ENCODE data around the gene SVIL. TPM values are rescaled to one million over a fixed set of nuclear protein-coding genes. Genes with fewer than 3 reads are reported as not detected.

SVIL gene
- total and polyA plus RNA-seq, 2 donors (not counting 1 experiment from before 2014, with no cell fraction given): 0.74 to 0.88 TPM

DNA sequence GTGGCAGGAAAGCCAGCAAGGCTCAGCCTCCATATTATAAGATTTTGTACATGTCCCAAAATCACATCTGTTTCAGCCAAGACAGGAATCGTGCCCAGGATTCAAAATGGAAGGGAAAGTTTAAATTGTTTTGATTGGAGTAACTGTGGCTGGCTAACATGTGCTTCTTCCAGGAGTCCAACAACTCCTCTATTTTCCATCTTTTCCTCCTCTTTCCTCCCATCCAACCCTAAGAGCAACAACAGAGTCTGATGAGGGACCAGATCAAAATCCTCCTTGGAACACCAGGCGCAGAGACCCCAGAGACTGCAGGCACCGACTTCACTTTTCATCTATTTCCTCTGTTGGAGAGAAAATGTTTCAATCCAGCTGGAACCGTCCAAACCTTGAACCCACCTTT is 36.0 kb upstream of the SVIL start:
- no peak overlapping the region for H3K27ac ChIP-seq (ENCODE audit: low read length in 2 of 2)
- no peaks in the 10 kb centered on the region for H3K27me3 Mint-ChIP-seq
- H3K27me3 ChIP-seq (replicated peaks in 1 of 4; ENCODE audit: control extremely low read depth in 1 of 4, control insufficient read depth in 3 of 4, insufficient read depth in 4 of 4, low read length in 3 of 4): no peaks in the 10 kb centered on the region
- no peaks in the 10 kb centered on the region for H3K4me1 ChIP-seq (ENCODE audit: control insufficient read depth in 2 of 2, insufficient read depth in 2 of 2, low read length in 2 of 2)
- H3K9me3 Mint-ChIP-seq (ENCODE audit: insufficient read depth): peaks cover 3% of the 10 kb centered on the region
- H3K4me1 Mint-ChIP-seq: no peaks in the 10 kb centered on the region
- intact Hi-C loops (cut with micrococcal nuclease): no loop called here
- no peak overlapping the region for H3K4me3 ChIP-seq (ENCODE audit: control extremely low read depth in 1 of 5, extremely low read depth in 1 of 5, insufficient read depth in 1 of 5, low read depth in 2 of 5, low read length in 4 of 5)
- CTCF ChIA-PET: no interaction called here
- no peak overlapping the region for H2AFZ ChIP-seq (ENCODE audit: insufficient read depth, low read depth, low read length, poor library complexity, severe bottlenecking)
- WGBS (ENCODE audit: insufficient coverage): 100% methylated on average over 2 of the region's 4 CpGs
- no peaks in the 10 kb centered on the region for H3K36me3 ChIP-seq (replicated peaks in 1 of 2; ENCODE audit: control extremely low read depth in 1 of 2, control insufficient read depth in 1 of 2, extremely low read depth in 1 of 2, insufficient read depth in 2 of 2, low read length in 1 of 2)
- no peak overlapping the region for H3K4me3 Mint-ChIP-seq
- POLR2A ChIA-PET: no interaction called here
- no peaks in the 10 kb centered on the region for H4K20me1 ChIP-seq (ENCODE audit: control insufficient read depth, insufficient read depth, low read length, poor library complexity, severe bottlenecking)
- H3K9ac ChIP-seq (ENCODE audit: low read length): no peak overlapping the region
- H3K9me3 ChIP-seq (ENCODE audit: control extremely low read depth in 1 of 3, control insufficient read depth in 2 of 3, insufficient read depth in 1 of 3, low read length in 2 of 3): peaks cover 1 to 13% (median 3%) of the 10 kb centered on the region in 3 donors
- TF ChIP-seq, protein P1, sequence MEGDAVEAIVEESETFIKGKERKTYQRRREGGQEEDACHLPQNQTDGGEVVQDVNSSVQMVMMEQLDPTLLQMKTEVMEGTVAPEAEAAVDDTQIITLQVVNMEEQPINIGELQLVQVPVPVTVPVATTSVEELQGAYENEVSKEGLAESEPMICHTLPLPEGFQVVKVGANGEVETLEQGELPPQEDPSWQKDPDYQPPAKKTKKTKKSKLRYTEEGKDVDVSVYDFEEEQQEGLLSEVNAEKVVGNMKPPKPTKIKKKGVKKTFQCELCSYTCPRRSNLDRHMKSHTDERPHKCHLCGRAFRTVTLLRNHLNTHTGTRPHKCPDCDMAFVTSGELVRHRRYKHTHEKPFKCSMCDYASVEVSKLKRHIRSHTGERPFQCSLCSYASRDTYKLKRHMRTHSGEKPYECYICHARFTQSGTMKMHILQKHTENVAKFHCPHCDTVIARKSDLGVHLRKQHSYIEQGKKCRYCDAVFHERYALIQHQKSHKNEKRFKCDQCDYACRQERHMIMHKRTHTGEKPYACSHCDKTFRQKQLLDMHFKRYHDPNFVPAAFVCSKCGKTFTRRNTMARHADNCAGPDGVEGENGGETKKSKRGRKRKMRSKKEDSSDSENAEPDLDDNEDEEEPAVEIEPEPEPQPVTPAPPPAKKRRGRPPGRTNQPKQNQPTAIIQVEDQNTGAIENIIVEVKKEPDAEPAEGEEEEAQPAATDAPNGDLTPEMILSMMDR (IDR thresholded peaks at IDR 0.05): no peak
- TF ChIP-seq EZH2 (IDR thresholded peaks at IDR 0.05; ENCODE audit: borderline replicate concordance, insufficient read depth, low read depth, low read length, poor library complexity, severe bottlenecking): no peak
- H3K27ac Mint-ChIP-seq: no peak overlapping the region
- no peak for DNase-seq
- no peak overlapping the region for H3K4me2 ChIP-seq (replicated peaks; ENCODE audit: low read depth, low read length, poor library complexity, severe bottlenecking)
- no peak for ATAC-seq (ENCODE audit: low read depth)
- no peaks in the 10 kb centered on the region for H3K79me2 ChIP-seq (ENCODE audit: control insufficient read depth, insufficient read depth, low read length)

DNA sequence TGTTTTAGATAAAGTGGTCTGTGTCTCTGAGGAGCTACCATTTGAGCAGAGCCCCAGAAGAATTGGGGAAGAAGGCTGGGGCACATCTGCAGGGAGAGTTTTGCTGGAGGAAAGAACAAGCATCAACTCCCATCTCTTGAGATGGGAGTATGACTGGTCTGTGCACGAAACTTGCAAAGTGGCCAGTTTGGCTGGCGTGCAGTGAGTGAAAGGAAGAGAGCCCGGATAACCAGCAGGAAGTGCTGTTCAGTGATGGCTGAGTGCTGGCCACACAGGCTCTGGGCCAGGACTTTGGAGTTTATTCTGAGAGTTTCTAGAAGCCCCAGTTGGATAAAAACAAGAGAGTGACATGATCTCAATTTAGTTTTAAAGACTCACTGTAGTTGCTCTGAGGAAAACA is 34.4 kb upstream of the SVIL start:
- DNase-seq: no peak
- no peak for ATAC-seq (ENCODE audit: low read depth)
- intact Hi-C loops (cut with micrococcal nuclease): no loop called here
- Histone ChIP-seq H3K27ac (ENCODE audit: low read length in 2 of 2) (no peak overlapping the region), H3K79me2 (ENCODE audit: control insufficient read depth, insufficient read depth, low read length) (no peaks in the 10 kb centered on the region), H3K9ac (ENCODE audit: low read length) (no peak overlapping the region), H3K36me3 (replicated peaks in 1 of 2; ENCODE audit: control extremely low read depth in 1 of 2, control insufficient read depth in 1 of 2, extremely low read depth in 1 of 2, insufficient read depth in 2 of 2, low read length in 1 of 2) (no peaks in the 10 kb centered on the region), H4K20me1 (ENCODE audit: control insufficient read depth, insufficient read depth, low read length, poor library complexity, severe bottlenecking) (no peaks in the 10 kb centered on the region), H2AFZ (ENCODE audit: insufficient read depth, low read depth, low read length, poor library complexity, severe bottlenecking) (no peak overlapping the region), H3K9me3 (ENCODE audit: control extremely low read depth in 1 of 3, control insufficient read depth in 2 of 3, insufficient read depth in 1 of 3, low read length in 2 of 3) (peaks cover 0 to 3% (median 0%) of the 10 kb centered on the region in 3 donors), H3K4me1 (ENCODE audit: control insufficient read depth in 2 of 2, insufficient read depth in 2 of 2, low read length in 2 of 2) (no peaks in the 10 kb centered on the region), H3K4me3 (ENCODE audit: control extremely low read depth in 1 of 5, extremely low read depth in 1 of 5, insufficient read depth in 1 of 5, low read depth in 2 of 5, low read length in 4 of 5) (no peak overlapping the region), H3K4me2 (replicated peaks; ENCODE audit: low read depth, low read length, poor library complexity, severe bottlenecking) (no peak overlapping the region), H3K27me3 (replicated peaks in 1 of 4; ENCODE audit: control extremely low read depth in 1 of 4, control insufficient read depth in 3 of 4, insufficient read depth in 4 of 4, low read length in 3 of 4) (no peaks in the 10 kb centered on the region)
- POLR2A ChIA-PET: no interaction called here
- 89% methylated on average over 3 of the region's 3 CpGs for WGBS (ENCODE audit: insufficient coverage)
- Mint-ChIP-seq H3K4me1 (no peaks in the 10 kb centered on the region), H3K27ac (no peak overlapping the region), H3K27me3 (no peaks in the 10 kb centered on the region), H3K9me3 (ENCODE audit: insufficient read depth) (no peaks in the 10 kb centered on the region), H3K4me3 (no peak overlapping the region)
- TF ChIP-seq, protein P1 (IDR thresholded peaks at IDR 0.05): no peak
- TF ChIP-seq EZH2 (IDR thresholded peaks at IDR 0.05; ENCODE audit: borderline replicate concordance, insufficient read depth, low read depth, low read length, poor library complexity, severe bottlenecking): no peak
- CTCF ChIA-PET: no interaction called here
